HCT116 (cell line): Measurements from ENCODE around the gene MTCP1. TPM values are rescaled to one million over a fixed set of nuclear protein-coding genes. Genes with fewer than 3 reads are reported as not detected.

Experiments used
- ATAC-seq: fragments of 200-7000 bp; cut with Tn5 transposase; 2 replicates; pipeline ENCODE4 v1.9.1; 2020; ENCODE audit warnings: mild to moderate bottlenecking, moderate library complexity
- BruUV-seq: library from RNA; stranded (reverse); fragments of 400-500 nt; replicated peaks from 2 replicates; lab custom pipeline; 2021; lab: Mats Ljungman, UMichigan
- CTCF ChIA-PET: fragments of 300-600 bp; sonication (Branson Sonifier 250); formaldehyde crosslinking; loops from one replicate; lab custom pipeline; 2021; ENCODE audit warnings: antibody characterized with exemption; lab: Charles Lee
- POLR2A ChIA-PET: fragments of 300-600, 350-600 bp; sonication (Branson Sonifier 250); formaldehyde crosslinking; loops from one replicate; lab custom pipeline; 2021; ENCODE audit warnings: antibody characterized with exemption; lab: Charles Lee
- RAD21 ChIA-PET, 2 experiments: fragments of 300-600 bp; sonication (Branson Sonifier 250); formaldehyde crosslinking; loops; one replicate each; lab custom pipeline; 2023; ENCODE audit warnings: low total read pairs in 2 of 2; ENCODE audit not compliant: uncharacterized antibody in 2 of 2, unreplicated experiment in 2 of 2, low non-redundant PET in 1 of 2; lab: Charles Lee
- DNase-seq: peaks from one replicate; pipeline ENCODE4 v3.0.0-alpha.2; 2010; ENCODE audit warnings: low read depth, low spot score
- H2AFZ ChIP-seq: fragments of 200-600 bp; shearing (Covaris generic), sonication (generic); 2 replicates; pipeline ENCODE4 v1.6.1; 2017; ENCODE audit warnings: low read depth, mixed run types, mixed read lengths, antibody characterized with exemption, low read length; ENCODE audit not compliant: poor library complexity, severe bottlenecking
- H3K27ac ChIP-seq: 2 replicates; pipeline ENCODE4 v1.5.1; 2012; ENCODE audit warnings: low read depth, low read length
- H3K27me3 ChIP-seq: fragments of 200-600 bp; sonication (generic); 2 replicates; pipeline ENCODE4 v1.6.1; 2016; ENCODE audit warnings: mixed run types, low read length, mixed read lengths; ENCODE audit not compliant: insufficient read depth
- H3K36me3 ChIP-seq, 2 experiments: fragments of 200-500 bp in 1 of 2; fragments of 200-600 bp in 1 of 2; sonication (Bioruptor generic) in 1 of 2; sonication (generic) in 1 of 2; 2 replicates each; pipeline versions ENCODE4 v1.5.1 to v1.6.1; 2014 to 2016; ENCODE audit warnings: low read length in 2 of 2, inconsistent platforms in 1 of 2, mixed read lengths in 1 of 2, mixed run types in 1 of 2; ENCODE audit not compliant: insufficient read depth in 2 of 2, control insufficient read depth in 1 of 2
- H3K4me1 ChIP-seq, 2 experiments: fragments of 200-600 bp in 1 of 2; sonication (generic) in 1 of 2; 2 replicates each; pipeline versions ENCODE4 v1.5.1 to v1.6.1; 2012 to 2017; ENCODE audit warnings: low read length in 2 of 2, inconsistent platforms in 1 of 2, mild to moderate bottlenecking in 1 of 2, mixed read lengths in 1 of 2, mixed run types in 1 of 2, moderate library complexity in 1 of 2; ENCODE audit not compliant: insufficient read depth in 2 of 2, control insufficient read depth in 1 of 2
- H3K4me2 ChIP-seq: fragments of 200-600 bp; sonication (generic); 2 replicates; pipeline ENCODE4 v1.6.1; 2017; ENCODE audit warnings: mixed run types, low read length, mixed read lengths
- H3K4me3 ChIP-seq, 2 experiments: fragments of 200-600 bp in 1 of 2; sonication (generic) in 1 of 2; replicated peaks in 1 of 2; 2 replicates each; pipeline ENCODE4 v1.5.1; 2011 to 2016; ENCODE audit warnings: low read length in 2 of 2, control low read depth in 1 of 2, low read depth in 1 of 2, mild to moderate bottlenecking in 1 of 2, mixed read lengths in 1 of 2, mixed run types in 1 of 2
- H3K79me2 ChIP-seq: fragments of 200-600 bp; sonication (generic); 2 replicates; pipeline ENCODE4 v1.6.1; 2017; ENCODE audit warnings: mild to moderate bottlenecking, mixed run types, low read length, moderate library complexity, mixed read lengths; ENCODE audit not compliant: insufficient read depth
- H3K9ac ChIP-seq: fragments of 200-600 bp; sonication (generic); 2 replicates; pipeline ENCODE4 v1.6.1; 2016; ENCODE audit warnings: low read length, mixed read lengths
- H3K9me2 ChIP-seq: fragments of 200-600 bp; sonication (generic), shearing (Covaris generic); 2 replicates; pipeline ENCODE4 v1.6.1; 2017; ENCODE audit warnings: mixed run types, mild to moderate bottlenecking, moderate library complexity; ENCODE audit not compliant: insufficient read depth
- H3K9me3 ChIP-seq, 2 experiments: fragments of 200-500 bp in 1 of 2; fragments of 200-600 bp in 1 of 2; sonication (Bioruptor generic) in 1 of 2; sonication (generic) in 1 of 2; 2 replicates each; pipeline ENCODE4 v1.6.1; 2014 to 2017; ENCODE audit warnings: low read length in 2 of 2, mixed read lengths in 2 of 2, inconsistent platforms in 1 of 2, low read depth in 1 of 2, mild to moderate bottlenecking in 1 of 2, mixed run types in 1 of 2, moderate library complexity in 1 of 2; ENCODE audit not compliant: control insufficient read depth in 1 of 2, insufficient read depth in 1 of 2
- H4K20me1 ChIP-seq: fragments of 200-600 bp; sonication (generic), shearing (Covaris generic); 2 replicates; pipeline ENCODE4 v1.6.1; 2017; ENCODE audit warnings: mixed run types, mild to moderate bottlenecking, moderate library complexity; ENCODE audit not compliant: insufficient read depth
- ATF3 ChIP-seq: IDR thresholded peaks from 2 replicates; pipeline ENCODE4 v1.6.1; 2012
- CBX3 ChIP-seq: IDR thresholded peaks from 2 replicates; pipeline ENCODE4 v1.6.1; 2012; ENCODE audit warnings: low read depth
- CEBPB ChIP-seq: IDR thresholded peaks from 2 replicates; pipeline ENCODE4 v1.6.1; 2012; ENCODE audit warnings: low read depth
- EGR1 ChIP-seq: IDR thresholded peaks from 2 replicates; pipeline ENCODE4 v1.6.1; 2012; ENCODE audit warnings: low read depth
- ELF1 ChIP-seq: IDR thresholded peaks from 2 replicates; pipeline ENCODE4 v1.6.1; 2012; ENCODE audit warnings: low read depth, borderline replicate concordance
- EZH2phosphoT487 ChIP-seq: fragments of 200-600 bp; IDR thresholded peaks from 2 replicates; pipeline ENCODE4 v1.6.1; 2018; ENCODE audit warnings: antibody characterized with exemption, borderline replicate concordance
- FOSL1 ChIP-seq: IDR thresholded peaks from 2 replicates; pipeline ENCODE4 v1.6.1; 2012; ENCODE audit warnings: low read depth
- JUND ChIP-seq: IDR thresholded peaks from 2 replicates; pipeline ENCODE4 v1.6.1; 2012
- MAX ChIP-seq: IDR thresholded peaks from 2 replicates; pipeline ENCODE4 v1.6.1; 2012
- POLR2A ChIP-seq: IDR thresholded peaks from 2 replicates; pipeline ENCODE4 v1.7.0; 2011; ENCODE audit warnings: borderline replicate concordance; ENCODE audit not compliant: insufficient read depth, insufficient read length; ENCODE audit errors: extremely low read depth
- POLR2AphosphoS5 ChIP-seq: IDR thresholded peaks from 2 replicates; pipeline ENCODE4 v1.6.1; 2011; ENCODE audit warnings: mild to moderate bottlenecking, low read depth, low read length, moderate library complexity
- RAD21 ChIP-seq: IDR thresholded peaks from 2 replicates; pipeline ENCODE4 v1.6.1; 2012; ENCODE audit warnings: low read depth, mild to moderate bottlenecking
- REST ChIP-seq: IDR thresholded peaks from 2 replicates; pipeline ENCODE4 v1.6.1; 2012; ENCODE audit warnings: low read depth
- SIN3A ChIP-seq: IDR thresholded peaks from 2 replicates; pipeline ENCODE4 v1.6.1; 2012; ENCODE audit warnings: low read depth
- SP1 ChIP-seq: IDR thresholded peaks from 2 replicates; pipeline ENCODE4 v1.6.1; 2012; ENCODE audit warnings: low read depth
- SRF ChIP-seq: IDR thresholded peaks from 2 replicates; pipeline ENCODE4 v1.6.1; 2012; ENCODE audit warnings: low read depth
- TCF7L2 ChIP-seq: IDR thresholded peaks from 2 replicates; pipeline ENCODE4 v1.7.0; 2011; ENCODE audit warnings: borderline replicate concordance, inconsistent platforms; ENCODE audit not compliant: insufficient read depth, insufficient read length; ENCODE audit errors: extremely low read depth
- ZBTB33 ChIP-seq: IDR thresholded peaks from 2 replicates; pipeline ENCODE4 v1.6.1; 2011; ENCODE audit warnings: mild to moderate bottlenecking, low read length, moderate library complexity; ENCODE audit not compliant: insufficient replicate concordance; ENCODE audit errors: extremely low read depth
- ZNF274 ChIP-seq: fragments of 200-500 bp; sonication (Bioruptor generic); IDR thresholded peaks from 2 replicates; pipeline ENCODE4 v1.6.1; 2014; ENCODE audit warnings: mild to moderate bottlenecking, low read depth, low read length, inconsistent platforms
- intact Hi-C: fragments of 100-400 bp; cut with micrococcal nuclease; formaldehyde crosslinking; loops from 2 replicates; pipeline ENCODE4 v1.10.0; 2022
- total RNA-seq: library from RNA; stranded (reverse); gene quantifications from one replicate; pipeline ENCODE4 v1.2.1, GENCODE V29; 2021; ENCODE audit not compliant: unreplicated experiment

Gene MTCP1
- total RNA-seq, 1 experiment from 2014 or later, result 10.7 TPM

- H4K20me1 ChIP-seq, result no peaks in the 10 kb centered on the region
- BruUV-seq, result TSS peak; percentile 69
- CTCF ChIA-PET, result no interaction called here
- H3K4me1 ChIP-seq, result peaks cover 15 to 30% of the 10 kb centered on the region in 2 experiments
- H3K27ac ChIP-seq, result peak overlapping the region; percentile 43
- H3K4me2 ChIP-seq, result peak overlapping the region; percentile 74
- peak; percentile 21 for ATAC-seq
- POLR2A ChIA-PET, result no interaction called here
- intact Hi-C loops, result loop anchor here (2.0 kb wide), 1 partner anchor 45 kb away; the partner anchor contains the start of gene FUNDC2
- H3K79me2 ChIP-seq, result peaks cover 41% of the 10 kb centered on the region
- DNase-seq, result no peak
- H3K9ac ChIP-seq, result peak overlapping the region; percentile 89
- H2AFZ ChIP-seq, result no peak overlapping the region
- H3K36me3 ChIP-seq, result peaks cover 0 to 3% of the 10 kb centered on the region in 2 experiments; a peak in 1 of 4 replicates
- no peaks in the 10 kb centered on the region for H3K9me3 ChIP-seq
- peak overlapping the region; percentile 63 to 83 for H3K4me3 ChIP-seq
- no peaks in the 10 kb centered on the region for H3K9me2 ChIP-seq
- H3K27me3 ChIP-seq, result no peaks in the 10 kb centered on the region
- RAD21 ChIA-PET, result no interaction called here
- no peak for TF ChIP-seq CBX3
- TF ChIP-seq POLR2A, result no peak
- no peak for TF ChIP-seq RAD21
- no peak for TF ChIP-seq ZNF274
- no peak for TF ChIP-seq ELF1
- TF ChIP-seq FOSL1, result no peak
- no peak for TF ChIP-seq MAX
- no peak for TF ChIP-seq POLR2AphosphoS5
- TF ChIP-seq ZBTB33, result no peak
- TF ChIP-seq JUND, result no peak
- TF ChIP-seq REST, result no peak
- TF ChIP-seq EZH2phosphoT487, result no peak
- no peak for TF ChIP-seq ATF3
- no peak for TF ChIP-seq EGR1
- TF ChIP-seq SIN3A, result no peak
- no peak for TF ChIP-seq SRF
- no peak for TF ChIP-seq TCF7L2
- TF ChIP-seq CEBPB, result no peak
- TF ChIP-seq SP1, result no peak
These were observed 851 bp upstream of the MTCP1 start for GRCh38 chrX:155071694-155072280.
